A172 (cell line): ENCODE measurements around the gene GSTO1. TPM values are rescaled to one million over a fixed set of nuclear protein-coding genes. Genes with fewer than 3 reads are reported as not detected.

Experiments used
- DNase-seq: peaks from one replicate; pipeline ENCODE4 v3.0.0-alpha.2; 2015; ENCODE audit warnings: low spot score
- total RNA-seq: library from RNA; depleted of rRNA; stranded (reverse); fragments of >200 nt; shearing (Covaris generic); gene quantifications from 2 replicates; pipeline ENCODE4 v1.2.3, GENCODE V29; 2014

GSTO1 gene
- total RNA-seq, 1 experiment from 2014 or later: 271 TPM

DNA sequence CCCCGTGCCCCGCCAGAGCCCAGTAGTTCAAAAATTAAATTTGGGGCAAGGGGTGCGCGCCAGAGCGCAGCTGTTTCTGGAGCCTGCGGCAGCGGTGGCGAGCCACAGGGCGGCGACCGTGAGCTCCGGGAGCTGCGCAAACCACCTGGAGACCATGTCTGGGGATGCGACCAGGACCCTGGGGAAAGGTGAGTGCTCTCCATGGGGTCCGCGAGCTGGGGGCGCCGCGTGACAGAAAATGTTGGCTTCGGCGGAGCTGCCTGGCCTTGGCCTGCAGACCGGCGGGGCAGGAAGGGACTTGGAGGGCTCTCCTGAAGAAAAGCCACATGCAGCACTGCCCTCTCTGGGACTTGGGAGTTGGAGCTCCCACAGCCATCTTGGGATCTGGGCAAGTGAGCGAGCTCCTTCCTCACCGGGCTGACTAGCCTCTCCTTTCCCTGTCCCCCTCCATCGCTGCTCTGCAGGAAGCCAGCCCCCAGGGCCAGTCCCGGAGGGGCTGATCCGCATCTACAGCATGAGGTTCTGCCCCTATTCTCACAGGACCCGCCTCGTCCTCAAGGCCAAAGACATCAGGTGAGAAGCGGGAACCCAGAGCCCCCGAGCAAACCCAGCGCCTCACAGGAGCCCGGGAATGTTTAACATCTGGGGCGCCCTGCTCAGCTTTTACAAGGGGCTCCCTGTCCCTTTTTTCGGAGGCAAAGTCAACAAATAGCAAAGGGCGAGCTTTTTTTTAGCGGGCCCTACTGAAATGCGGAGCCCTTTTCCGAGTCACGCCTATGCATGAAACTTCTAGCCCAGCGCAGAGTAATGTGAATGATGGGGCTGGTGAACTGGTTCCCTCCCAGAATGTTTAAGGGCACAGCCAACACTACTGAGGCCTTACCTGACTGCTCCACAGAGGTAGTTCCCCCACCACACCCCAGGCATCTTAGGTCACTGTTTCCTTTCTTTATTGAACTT lies 20.4 kb downstream of the GSTO1 start:
- DNase-seq: no peak

DNA sequence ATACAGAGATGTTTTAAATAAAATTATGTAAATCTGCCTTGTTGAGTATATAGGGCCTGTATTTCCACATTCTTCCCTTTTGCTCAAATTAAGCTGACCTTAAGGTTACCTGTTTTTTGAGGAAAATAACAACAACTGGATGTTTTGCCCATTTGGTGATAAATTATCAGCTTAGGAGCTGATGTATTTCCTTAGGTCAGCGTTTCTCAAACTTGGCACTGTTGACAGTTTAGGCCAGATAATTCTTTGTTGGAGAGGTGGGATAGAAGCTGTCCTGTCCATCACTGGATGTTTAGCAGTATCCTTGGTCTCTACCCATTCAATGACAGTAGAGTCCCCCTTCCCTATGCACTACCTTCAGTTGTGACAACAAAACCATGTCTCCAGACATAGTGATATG lies 21.5 kb downstream of the GSTO1 start:
- no peak for DNase-seq

DNA sequence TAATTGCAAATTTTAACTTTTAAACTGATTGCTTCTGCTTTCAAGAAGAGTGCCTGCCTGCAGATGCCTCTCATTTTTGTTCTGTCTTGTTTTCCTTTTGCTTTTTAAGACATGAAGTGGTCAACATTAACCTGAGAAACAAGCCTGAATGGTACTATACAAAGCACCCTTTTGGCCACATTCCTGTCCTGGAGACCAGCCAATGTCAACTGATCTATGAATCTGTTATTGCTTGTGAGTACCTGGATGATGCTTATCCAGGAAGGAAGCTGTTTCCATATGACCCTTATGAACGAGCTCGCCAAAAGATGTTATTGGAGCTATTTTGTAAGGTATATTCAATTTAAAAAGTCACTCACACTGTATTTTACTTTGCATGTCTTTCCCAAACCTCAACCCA lies 23.1 kb downstream of the GSTO1 start:
- no peak for DNase-seq

DNA sequence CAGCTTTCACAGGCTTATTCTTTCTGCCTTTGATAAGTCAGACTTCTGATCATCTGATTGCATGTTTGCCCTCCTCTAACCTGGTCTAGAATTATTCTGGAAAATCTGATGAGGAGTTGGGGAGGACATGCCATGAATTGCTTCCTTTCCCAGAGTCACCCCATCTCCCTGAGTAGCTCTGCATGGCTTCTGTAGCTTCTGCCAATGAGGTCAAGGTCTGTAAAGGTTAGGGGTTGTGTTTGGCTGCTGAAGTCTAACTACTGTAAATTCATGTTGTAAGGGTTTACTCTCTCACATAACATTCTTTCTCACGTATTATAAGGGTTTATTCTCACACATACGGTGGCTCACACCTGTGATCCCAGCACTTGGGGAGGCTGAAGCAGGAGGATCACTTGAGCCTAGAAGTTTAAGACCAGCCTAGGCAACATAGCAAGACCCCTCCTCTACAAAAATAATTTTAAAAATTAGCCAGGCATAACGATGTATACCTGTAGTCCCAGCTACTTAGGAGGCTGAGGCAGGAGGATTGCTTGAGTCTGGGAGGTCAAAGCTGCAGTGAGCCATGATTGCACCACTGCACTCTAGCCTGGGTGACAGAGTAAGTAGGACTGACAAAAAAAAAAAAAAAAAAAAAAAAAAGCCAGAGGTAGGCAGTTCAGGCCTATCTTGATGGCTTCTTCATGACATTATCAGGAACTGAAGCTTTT lies 25.0 kb downstream of the GSTO1 start:
- DNase-seq: no peak

DNA sequence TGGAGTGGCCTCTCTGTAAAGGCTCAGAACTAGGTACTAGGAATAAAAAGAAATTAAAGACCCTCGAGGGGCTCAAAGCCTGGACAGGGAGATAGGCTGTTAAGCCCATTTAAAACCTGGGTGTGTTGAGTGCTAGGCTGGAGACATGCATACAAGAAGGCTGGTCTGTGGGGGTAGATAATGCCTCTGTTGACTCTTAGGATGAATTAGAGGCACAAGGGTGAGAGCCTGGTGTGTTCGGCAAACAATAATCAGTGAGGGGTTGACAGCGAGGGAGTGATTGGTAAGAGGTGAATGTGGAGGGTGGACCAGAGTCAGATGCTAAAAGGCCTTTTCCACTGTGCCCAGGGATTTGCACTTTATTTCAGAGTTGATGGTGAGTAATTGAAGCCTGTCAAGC lies 27.0 kb downstream of the GSTO1 start:
- no peak for DNase-seq

DNA sequence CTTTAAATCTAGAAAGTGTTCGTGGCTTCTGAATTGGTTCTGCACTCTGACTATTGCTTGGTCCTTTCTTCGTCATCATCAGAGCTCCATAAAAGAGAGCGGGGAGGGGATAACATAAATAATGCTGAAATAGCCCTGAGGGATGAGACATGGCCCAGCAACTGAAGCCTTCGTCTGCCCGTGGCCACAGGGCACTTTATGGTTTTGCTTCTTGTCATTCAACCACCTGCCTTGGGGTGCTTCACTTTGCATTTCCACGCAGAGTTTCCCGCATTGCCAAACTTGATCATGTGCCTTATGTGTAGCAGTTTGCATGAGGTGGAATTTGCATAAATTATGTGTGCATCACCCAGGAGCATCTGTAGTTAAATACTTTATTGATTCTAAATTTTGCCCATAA lies 30.2 kb downstream of the GSTO1 start:
- DNase-seq: no peak

DNA sequence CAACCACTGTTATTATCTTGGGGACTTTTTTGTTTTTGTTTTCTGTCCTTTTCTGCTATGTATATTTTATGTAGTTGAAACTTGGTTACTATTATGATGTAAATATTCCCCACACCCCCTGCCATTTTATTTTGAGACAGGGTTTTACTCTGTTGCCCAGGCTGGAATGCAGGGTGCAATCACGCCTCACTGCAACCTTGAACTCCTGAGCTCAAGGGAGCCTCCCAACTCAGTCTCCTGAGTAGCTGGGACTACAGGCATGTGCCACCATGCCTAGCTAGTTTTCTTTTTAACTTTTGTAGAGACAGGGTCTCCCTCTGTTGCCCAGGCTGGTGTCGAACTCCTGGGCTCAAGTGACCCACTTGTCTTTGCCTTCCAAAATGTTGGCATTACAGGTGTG lies 32.2 kb downstream of the GSTO1 start:
- DNase-seq: no peak

DNA sequence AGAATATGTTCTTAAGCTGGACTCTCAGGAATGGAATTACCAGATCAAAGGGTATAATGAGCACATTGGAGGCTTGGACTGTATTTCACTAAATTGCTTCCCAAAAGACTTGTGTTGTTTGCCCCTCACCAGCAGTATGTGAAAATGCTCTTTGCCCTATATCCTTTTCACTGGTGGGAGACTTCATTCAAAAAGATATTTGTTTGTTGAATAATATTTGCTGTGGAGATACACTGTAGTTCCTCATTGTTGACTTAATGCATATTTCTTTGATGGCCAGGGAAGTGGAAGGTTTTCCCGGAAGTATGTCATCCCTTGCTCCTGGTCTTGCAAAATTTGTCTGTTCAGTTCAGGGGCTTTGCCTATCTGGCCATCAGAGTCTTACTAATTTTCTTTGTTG lies 33.7 kb downstream of the GSTO1 start:
- DNase-seq: no peak

DNA sequence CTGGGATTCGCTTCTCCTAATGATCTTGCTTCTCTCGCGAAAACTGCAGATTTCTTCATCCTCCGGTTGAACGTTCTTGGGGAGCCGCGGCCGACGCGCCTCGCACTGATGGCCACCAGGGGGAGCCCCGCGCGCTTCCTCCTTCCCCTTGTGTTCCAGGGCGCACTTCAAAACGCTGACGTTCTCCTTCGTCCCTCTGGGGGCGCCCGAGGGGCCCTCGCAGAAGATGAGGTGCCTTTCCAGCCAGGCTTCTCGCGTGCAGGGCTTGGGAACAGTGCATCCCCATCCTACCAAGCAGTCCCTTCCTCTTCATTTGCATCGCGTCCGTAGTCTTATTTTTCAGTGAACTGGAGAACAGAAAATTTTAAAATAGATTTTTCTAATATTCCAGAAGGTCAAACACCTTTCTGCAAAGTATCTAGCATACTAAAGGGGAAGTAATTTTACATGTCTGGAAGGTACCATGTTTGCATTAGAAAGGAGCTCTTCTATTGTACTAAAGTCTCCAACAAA lies 36.8 kb downstream of the GSTO1 start:
- DNase-seq: peak; percentile 87

DNA sequence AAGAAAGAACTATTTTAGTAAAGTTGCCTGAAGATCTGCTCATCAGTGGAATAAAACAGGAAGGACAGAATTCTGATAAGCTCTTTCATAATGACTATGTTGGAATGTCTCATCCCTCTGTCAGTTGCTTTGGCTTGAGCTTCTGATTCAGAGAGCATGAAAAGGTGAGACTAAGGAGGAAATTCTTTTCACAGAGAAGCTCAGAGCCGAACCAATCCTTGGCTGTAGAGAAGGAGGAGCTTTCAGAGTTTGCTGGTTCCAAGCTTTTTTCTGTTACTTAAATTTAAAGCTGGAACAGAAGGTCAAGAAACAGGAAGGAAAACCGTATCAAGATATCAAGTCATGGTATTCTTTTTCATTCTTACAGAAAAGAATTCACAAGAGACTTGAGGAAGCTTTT lies 38.3 kb downstream of the GSTO1 start:
- DNase-seq: peak; percentile 76

DNA sequence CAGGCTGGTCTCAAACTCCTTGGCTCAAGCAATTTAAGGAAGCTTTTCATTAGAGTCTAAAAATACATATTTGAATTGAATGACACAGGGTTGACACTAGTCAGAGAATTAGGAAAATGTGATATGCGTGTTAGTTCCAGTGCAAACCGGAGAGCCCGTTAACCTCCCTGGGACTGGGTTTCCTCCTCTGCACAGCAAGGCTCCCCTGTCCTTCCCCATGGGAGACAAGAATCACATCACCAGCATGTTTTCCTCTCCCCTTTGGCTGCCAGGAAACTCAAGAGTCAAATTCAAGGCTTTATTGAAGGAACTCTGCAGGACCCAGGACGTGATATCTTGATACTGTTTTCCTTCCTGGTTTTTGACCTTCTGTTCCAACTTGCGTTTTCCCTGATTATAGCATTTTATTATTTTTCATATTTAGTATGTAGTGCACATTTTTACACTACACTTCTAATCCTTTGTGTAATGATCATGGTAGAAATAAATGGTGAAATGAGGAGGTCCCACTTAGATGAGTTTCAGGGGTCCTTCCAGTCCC lies 39.2 kb downstream of the GSTO1 start:
- DNase-seq: no peak

DNA sequence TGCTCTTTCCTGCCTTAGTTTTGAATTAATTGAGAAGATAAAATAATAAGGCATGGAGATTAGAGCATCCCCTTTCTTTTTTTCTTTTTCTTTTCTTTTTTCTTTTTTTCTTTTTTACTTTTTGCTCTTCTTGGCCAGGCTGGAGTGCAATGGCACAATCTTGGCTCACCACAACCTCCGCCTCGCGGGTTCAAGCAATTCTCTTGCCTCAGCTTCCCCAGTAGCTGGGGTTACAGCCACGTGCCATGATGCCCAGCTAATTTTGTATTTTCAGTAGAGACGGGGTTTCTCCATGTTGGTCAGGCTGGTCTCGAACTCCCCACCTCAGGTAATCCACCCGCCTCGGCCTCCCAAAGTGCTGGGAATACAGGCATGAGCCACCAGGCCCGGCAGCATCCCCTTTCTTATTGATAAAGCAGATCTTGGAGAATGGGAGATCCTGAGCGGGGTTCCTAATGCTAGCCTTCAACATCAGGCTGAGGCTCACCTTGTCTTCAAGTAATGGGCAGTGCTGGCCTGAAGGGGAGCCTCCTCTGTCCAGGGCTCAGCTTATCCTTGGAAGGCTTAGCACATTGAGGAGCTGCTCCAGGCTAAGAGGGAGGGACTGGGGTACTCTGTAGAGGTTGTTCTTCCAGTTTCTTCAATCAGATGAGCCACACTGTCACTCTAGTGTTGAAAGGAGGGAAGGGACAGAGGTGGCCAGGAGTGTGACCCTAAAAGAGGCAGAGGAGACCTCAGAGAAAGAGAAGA lies 42.2 kb downstream of the GSTO1 start:
- DNase-seq: no peak

DNA sequence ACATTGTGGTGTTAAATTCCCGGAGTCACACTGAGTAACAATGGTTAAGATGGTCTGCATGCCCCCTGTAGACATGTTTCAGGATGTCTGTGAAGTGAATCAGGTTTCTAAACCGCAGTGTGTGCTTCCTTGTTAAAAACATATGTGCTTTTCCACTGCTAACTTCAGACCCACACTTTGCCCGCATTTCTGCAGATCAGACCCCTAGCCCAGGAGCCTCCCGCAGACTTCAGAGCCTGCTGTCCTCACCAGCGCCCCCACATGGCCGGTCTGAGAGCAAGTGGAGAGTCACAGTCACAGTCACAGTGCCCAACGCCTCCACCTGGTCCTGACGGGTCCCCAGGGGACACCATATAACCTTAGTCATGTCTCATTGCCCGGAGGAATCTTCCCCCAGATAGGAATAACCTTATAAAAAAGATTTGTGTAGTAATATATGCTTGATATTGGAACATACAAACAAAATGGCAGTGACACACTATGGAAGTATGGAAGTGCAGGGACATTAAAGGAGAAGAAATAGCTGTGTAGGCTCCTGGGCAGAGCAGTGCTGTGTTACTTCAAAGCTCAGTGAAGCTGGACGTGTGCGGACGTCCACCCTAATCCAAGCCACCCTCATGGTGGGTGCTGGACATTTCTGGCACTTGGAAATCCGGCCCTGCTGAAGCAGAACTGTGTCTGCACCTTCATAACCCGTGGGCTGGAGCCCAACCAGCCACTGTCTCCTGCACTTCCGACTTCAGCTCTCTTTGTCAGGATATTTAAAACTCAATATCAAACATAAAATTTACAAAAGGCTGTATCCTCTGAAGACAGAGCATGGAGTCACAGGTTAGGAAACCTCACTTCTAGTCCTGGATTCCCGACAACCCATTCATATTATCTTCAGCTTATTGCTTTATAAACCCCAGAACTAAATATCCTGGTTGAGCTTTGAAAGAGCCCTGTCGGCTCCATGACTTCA lies 43.3 kb downstream of the GSTO1 start:
- DNase-seq: no peak

DNA sequence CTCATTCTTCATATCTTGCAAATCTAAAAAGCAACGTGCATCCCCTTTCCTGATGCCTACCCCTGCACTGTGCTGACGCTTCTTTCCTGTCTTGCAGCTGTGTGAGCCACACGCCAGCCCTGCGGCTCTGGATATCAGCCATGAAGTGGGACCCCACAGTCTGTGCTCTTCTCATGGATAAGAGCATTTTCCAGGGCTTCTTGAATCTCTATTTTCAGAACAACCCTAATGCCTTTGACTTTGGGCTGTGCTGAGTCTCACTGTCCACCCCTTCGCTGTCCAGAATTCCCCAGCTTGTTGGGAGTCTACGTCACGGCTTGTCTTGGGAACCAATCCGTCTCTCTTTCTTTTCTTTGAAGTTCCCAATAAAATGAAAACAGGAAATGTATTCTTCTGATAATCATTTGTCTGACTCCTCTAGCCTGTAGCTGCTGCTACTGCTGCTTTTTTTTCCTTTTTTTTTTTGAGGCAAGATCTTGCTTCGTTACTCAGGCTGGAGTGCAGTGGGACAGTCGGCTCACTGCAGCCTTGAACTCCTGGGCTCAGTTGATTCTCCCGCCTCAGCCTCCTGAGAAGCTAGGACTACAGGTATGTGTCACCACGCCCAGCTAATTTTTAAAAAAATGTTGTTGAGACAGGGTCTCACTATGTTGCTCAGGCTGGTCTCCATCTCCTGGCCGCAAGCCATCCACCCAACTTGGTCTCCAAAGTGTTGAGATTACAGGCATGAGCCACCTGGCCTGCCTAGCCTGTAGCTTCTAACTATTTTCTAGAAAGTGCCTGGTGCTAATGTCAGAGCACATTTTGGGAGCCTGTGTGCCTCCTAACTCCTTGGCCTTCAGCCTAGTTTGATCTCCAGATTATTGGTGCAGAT lies 44.6 kb downstream of the GSTO1 start:
- DNase-seq: no peak

DNA sequence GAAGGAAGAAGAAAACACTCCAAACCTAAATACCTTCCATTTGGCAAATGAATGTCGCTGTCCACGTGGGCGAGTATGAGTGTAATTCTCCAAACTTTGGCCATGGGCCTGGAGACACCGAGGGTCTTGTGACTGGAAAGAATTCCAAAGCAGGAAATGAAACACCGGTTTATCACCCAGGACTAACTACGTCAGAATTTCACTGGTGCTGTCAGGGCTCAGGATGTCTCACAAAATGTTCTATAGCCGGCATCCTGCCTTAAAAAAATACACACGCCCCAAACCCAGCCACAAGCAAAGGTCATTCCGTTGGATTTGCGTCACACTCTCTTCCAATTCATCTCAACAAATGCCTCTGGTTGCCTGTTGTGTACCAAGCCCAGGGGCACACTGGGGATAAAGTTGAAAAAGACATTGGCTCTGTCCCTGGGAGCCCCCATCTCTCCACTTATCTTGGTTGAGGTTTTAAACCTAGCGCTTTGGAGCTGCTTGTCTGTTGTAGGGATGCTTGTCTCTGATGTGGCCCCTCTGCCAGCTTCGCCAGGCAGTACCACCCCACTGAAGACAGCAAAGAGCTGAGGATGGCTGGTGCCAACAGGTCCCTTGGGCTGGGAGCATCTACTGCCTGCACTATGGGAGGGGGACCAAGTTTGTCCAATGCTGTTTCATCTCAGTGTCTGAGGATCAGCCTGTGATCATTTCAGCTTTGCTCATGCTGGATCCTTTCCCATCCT lies 45.5 kb downstream of the GSTO1 start:
- peak; percentile 96 for DNase-seq

DNA sequence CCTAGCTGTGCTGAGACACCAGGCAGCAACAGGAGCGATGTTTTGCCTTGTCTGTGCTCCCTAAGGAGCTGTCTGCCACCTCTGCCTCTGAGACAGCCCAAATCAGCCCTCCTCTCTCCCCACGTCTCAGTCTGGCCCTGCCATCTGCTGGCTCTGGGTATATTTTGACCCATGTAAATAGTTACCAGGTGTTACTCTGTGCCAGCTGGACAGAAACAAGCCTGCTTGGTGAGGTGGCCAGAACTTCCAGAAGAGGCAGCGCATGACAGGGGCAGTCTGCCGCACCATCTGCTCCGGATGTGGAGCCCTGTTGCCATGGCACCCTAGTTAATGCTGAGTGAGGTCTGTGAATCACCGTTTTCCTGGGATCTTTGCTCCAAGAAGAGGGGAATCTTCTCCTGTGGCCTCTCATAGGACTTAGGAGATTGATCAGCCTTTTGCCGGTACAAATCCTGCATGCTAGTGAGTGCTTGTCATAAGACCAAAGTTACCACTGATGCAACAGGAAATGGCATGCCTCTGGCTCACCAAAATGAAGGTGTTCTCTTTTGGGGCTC lies 46.1 kb downstream of the GSTO1 start:
- DNase-seq: peak; percentile 98

DNA sequence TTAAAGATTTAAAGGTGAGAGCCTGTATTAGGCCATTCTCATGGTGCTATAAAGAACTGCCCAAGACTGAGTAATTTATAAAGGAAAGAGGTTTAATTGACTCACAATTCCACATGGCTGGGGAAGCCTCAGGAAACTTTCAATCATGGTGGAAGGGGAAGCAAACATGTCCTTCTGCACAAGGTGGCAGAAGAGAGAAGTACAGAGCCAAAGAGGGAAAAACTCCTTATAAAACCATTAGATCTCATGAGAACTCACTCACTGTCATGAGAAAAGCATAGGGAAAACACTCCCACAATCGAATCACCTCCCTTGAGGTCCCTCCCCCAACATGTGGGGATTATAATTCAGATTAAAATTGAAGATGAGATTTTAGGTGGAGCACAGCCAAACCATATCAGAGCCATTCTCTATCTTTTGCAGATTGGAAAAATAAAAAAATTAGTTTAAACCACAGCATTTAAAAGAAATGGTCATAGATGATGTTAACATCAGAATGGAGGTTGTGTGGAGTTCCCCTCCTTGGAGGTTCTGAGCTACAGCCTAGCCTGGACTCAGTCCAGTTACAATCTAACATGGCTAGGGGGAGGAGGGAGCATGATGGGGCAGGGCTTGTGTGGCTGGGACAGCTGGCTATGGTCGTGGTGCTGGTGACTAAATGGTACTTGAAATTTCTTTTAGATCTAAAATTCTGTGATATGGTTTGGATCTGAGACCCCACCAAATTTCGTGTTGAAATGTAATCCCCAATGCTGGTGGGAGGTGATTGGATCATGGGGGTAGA lies 47.4 kb downstream of the GSTO1 start:
- DNase-seq: no peak
